Islet of Langerhans (tissue), 1 donor: ENCODE data around the gene MAPKAPK2.
"Not testable (repeated sequence)": the region's sequence is repeated elsewhere in the genome, so short reads cannot be mapped to it uniquely, and the experiment has no call there.

ENCODE experiments used
- FAIRE-seq: peaks from one replicate; lab custom pipeline; 2011; peaks lifted over from hg19 to GRCh38; lab: Jason Lieb, UNC

MAPKAPK2 gene

DNA sequence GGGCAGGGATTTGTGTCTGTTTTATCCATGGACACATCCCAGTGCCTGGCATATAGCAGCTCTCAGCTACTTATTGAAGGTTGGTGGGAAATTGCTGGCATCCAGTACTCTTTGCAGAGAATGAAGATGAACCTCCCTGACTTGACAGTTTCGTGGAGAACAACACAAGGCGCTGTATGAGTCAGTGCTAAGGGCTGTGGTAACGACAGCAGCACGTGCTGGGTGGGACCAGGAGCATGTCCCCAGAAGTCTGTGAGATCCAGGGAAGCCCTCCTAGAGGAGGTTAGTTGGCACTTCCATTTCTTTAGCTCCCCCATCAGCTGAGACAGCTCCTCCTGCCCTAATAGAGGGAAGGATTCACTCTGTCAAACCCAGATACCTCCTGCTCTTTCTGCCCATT is 60.0 kb downstream of the MAPKAPK2 start:
- FAIRE-seq, result no peak

- FAIRE-seq, result no peak
Observed at GRCh38 chr1:206745301-206745700, 60.6 kb downstream of the MAPKAPK2 start.

DNA sequence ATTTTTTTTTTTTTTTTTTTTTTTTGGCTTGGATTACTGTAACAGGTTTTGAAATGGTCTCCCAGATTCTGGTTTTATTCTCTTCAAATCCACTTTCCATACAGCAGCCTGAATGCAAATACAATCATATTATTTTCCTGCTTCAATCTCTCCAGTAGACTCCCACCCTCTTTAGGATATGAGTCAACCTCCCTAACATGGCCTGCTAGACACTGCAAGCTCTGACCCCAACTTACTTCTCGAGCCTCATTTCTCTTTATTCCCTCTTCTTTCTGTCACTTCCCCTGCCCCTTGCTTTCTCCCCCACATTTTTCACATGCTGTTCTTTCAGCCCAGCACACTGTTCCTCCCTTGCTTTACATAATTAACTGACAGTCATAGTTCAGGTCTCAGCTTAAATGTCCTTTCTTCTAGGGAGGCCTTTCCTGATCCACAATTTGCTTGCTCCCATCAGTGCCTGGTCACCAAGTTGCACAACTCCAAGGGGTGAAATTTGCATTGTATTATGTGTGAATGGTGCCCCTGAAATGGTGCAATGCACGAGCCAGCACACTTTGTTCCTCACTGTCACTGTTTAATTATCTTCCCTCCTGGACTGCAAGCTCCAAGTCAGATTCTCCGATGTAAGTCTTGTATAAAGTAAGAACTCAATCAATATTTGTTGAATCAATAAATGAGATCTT is 63.8 kb downstream of the MAPKAPK2 start:
- FAIRE-seq, result no peak

- no peak for FAIRE-seq
Observed at GRCh38 chr1:206751891-206752290, 67.2 kb downstream of the MAPKAPK2 start.

DNA sequence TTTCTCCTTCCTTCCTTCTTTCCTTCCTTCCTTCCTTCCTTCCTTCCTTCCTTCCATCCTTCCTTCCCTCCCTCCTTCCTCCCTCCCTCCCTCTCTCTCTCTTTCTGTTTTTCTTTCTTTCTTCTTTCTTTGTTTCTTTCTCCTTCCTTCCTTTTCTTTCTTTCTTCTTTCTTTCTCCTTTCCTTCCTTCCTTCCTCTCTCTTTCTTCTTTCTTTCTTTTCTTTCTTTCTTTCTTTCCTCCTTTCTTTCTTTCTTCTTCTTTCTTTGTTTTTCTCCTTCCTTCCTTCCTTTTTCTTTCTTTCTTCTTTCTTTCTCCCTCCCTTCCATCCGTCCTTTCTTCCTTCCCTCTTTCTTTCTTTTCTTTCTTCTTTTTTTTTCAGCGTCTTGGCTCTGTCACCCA is 67.8 kb downstream of the MAPKAPK2 start:
- no peak for FAIRE-seq

- no peak for FAIRE-seq
Observed at GRCh38 chr1:206753141-206753540, 68.4 kb downstream of the MAPKAPK2 start.

- FAIRE-seq, result no peak
Observed at GRCh38 chr1:206754011-206754410, 69.3 kb downstream of the MAPKAPK2 start.

GRCh38 chr1:206757524-206758266 is 73.0 kb downstream of the MAPKAPK2 start:
- no peak for FAIRE-seq

GRCh38 chr1:206760590-206760989 is 75.9 kb downstream of the MAPKAPK2 start:
- no peak for FAIRE-seq

GRCh38 chr1:206761159-206761768 is 76.6 kb downstream of the MAPKAPK2 start:
- no peak for FAIRE-seq

- FAIRE-seq, result not testable (repeated sequence)
Observed at GRCh38 chr1:206762741-206763364, 78.1 kb downstream of the MAPKAPK2 start.

- not testable (repeated sequence) for FAIRE-seq
Observed at GRCh38 chr1:206765771-206766170, 81.1 kb downstream of the MAPKAPK2 start.

GRCh38 chr1:206766251-206766856 is 81.6 kb downstream of the MAPKAPK2 start:
- FAIRE-seq, result no peak

DNA sequence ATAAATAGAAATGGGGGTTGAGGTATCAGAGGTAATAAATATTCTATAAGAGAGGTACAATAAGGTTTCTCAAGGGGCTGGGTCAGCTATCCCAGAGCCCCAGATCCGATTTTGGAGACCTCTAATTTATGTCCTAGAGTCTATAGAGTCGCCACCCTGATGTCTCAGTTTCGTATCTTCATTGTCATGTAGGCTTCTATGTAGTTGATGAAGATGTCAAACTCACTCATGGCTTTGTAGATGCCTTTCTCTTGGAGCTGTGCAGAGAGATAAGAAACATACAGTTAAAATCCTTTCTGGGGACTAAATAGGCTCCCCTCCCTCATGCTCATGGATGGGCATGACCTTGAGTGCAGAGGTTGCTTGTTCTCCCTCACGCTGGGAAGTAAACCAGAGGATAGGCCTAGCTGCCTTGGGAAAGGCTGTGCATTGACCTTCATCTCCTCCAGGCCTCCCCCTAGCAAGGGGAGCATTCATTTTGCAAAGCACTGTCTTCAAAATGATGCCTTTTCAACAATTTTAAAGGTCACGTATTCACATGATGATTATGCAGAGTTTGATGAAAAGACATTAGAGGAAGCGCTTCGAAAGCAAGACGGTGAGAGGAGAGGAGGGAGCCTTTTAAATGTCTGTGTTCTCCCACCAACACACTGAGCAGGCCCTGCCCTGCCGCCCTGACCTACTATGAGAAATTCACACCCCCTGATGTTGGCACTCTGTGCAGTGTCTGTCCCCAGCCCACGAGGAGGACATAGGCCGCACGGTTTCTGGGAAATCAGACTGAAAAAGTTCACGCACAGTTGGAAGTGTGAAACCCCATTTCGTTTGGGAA is 84.0 kb downstream of the MAPKAPK2 start:
- no peak for FAIRE-seq

- no peak for FAIRE-seq
Observed at GRCh38 chr1:206769304-206769731, 84.6 kb downstream of the MAPKAPK2 start.

DNA sequence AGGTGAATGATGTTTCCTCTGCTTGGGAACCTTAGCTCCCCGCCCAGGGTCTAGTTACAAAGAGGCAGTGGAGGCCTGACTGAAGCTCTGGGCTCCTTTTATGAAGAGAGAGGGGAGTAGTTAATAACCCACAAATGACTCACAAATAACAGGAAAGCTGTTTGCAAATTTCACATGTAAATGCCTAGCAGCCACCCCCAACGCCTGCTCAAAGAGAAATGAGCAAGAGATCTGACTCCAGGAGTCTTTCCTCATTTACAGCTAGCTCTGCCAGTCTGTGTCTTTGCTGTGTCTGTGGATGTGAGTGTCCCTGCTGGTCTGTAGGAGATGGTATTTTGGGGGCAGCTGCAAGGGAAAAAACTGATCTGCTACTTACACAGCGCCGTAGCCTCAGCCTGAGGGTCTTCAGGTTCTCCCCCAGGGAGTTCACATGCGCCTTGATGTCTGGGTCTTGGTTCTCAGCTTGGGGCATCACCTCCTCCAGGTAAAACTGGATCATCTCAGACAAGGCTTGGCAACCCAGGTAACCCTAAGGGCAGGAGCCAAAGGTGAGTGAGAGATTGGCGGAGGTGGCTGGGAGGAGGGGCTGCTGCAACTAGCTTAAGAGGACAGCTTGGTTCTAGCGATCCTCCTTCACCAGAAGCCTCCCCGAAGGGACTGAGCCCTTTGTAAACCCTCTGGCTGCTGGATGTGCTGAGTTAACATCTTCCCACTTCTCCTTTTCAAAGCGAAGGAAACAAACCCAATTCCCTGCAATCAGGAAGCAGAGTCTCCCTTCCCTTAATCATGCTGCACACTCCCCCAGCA is 86.0 kb downstream of the MAPKAPK2 start, which contains the start of gene IL19:
IL19 (plus strand) TSS at position 243 of the 807 bp plus-strand sequence. CDS start 65,890 bp downstream, outside the sequence.
- no peak for FAIRE-seq

DNA sequence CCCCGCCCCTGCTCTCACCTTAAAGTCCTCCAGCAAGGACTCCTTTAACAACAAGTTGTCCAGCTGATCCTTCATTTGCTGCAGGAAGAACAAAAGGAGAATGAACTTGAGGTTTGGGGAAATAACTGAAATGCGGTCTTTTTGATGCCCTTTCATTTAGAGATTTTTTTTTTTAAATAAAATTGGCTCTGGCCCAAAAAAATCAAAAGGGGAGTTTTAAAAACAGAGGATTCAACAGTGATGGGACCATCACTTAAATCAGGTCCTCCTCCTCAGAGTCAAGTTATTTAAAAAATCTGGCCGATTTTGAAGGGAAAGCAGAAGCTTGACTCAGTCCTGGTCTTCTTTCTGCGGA is 86.6 kb downstream of the MAPKAPK2 start:
- FAIRE-seq, result no peak

DNA sequence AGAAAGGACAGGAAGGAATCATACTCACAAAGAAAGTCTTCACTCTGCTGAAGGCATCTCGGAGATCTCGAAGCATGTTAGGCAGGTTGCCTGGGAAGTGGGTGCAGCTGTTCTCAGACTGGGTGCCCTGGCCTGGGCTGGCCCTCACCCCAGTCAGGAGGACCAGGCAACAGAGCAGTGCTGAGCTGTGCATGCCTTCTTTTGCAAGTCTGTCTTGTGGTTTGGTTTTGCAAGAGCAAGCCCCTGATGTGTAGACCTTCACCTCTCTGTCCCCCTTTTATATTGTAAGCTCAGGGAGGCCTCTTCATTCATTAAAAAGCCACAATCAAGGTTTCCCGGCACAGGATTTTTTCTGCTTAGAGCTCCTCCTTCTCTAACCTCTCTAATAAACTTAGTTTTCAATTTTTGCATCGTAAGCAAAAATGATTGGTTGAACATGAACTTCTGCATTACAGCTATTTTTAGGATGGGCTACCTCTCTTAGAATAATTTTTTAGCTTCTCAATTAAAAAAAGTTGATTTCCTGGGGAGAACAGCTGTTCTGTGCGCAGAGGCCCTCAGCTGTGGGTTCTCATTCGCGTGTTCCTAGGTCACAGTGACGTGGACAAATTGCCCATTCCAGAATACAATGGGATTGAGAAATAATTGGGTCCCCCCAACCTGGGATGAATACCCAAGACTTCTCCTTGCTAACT is 87.7 kb downstream of the MAPKAPK2 start, which contains the start of gene IL10:
IL10 (minus strand) TSS at position 252 of the 695 bp plus-strand sequence; CDS start at position 193, 59 bp downstream.
- FAIRE-seq, result no peak

GRCh38 chr1:206774093-206774492 is 89.4 kb downstream of the MAPKAPK2 start:
- no peak for FAIRE-seq

DNA sequence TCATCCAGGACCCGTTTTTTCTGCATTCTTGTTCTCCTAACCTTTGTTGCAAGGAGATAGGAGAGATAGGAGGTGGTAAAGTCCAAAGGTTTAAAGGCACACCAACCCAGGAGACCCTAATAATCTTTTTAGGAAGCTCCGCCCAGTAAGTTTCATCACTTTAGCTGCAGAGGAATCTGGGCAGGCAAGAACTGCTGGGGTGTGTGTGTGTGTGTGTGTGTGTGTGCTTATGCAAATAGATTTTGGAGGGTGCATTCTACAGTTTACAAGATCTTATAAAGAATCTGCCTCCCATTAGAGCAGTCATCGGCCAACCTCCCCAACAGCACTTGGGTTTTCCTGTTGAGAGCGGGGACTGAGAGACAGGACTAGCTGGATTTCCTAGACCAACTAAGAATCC is 91.5 kb downstream of the MAPKAPK2 start:
- FAIRE-seq, result no peak
